ENCODE data around the gene DCST2. TPM values are rescaled to one million over a fixed set of nuclear protein-coding genes. Genes with fewer than 3 reads are reported as not detected.
"Not testable (repeated sequence)": the region's sequence is repeated elsewhere in the genome, so short reads cannot be mapped to it uniquely, and the experiment has no call there.

Gene DCST2
- polyA plus RNA-seq, 1 of the 3 experiments (the other 2 are of a cell fraction) = 0.76 TPM

DNA sequence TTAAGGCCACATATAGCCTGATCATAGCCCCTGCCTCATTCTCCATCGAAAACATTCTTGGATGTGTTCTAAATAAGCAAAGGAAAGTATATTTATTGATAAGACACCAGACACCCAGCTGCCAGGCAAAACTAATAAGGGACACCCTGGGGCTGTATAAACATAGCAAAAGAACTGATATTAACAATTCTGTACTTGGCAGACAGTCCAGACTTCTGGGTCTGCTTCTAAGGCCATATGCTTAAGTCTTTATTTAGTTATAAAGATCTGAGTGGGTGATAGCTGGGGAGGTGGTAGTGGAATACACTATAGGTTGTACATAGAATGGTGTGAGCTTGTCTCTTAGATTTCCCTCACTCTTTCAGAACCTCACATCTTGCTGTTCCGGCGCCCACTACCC, 55.2 kb downstream of the DCST2 start (continued):
- TF ChIP-seq, protein P1, sequence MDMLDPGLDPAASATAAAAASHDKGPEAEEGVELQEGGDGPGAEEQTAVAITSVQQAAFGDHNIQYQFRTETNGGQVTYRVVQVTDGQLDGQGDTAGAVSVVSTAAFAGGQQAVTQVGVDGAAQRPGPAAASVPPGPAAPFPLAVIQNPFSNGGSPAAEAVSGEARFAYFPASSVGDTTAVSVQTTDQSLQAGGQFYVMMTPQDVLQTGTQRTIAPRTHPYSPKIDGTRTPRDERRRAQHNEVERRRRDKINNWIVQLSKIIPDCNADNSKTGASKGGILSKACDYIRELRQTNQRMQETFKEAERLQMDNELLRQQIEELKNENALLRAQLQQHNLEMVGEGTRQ (IDR thresholded peaks at IDR 0.05; ENCODE audit: borderline replicate concordance, low read depth, low read length) = no peak
- TF ChIP-seq GATA2 (CRISPR knock-in tag; IDR thresholded peaks at IDR 0.05) (peak; percentile 91), MXI1 (IDR thresholded peaks at IDR 0.05; ENCODE audit: low read depth, low read length) (peak; percentile 44; the same call in 1 of the 2 replicates), TAF1 (IDR thresholded peaks at IDR 0.05; ENCODE audit: borderline replicate concordance, low read depth, low read length) (no peak), RFX5 (IDR thresholded peaks at IDR 0.05; ENCODE audit: low read length) (no peak), SIN3A (IDR thresholded peaks at IDR 0.05; ENCODE audit: borderline replicate concordance, low read depth, low read length) (no peak), TCF12 (IDR thresholded peaks at IDR 0.05) (peak; percentile 55), POLR2AphosphoS5 (IDR thresholded peaks at IDR 0.05; ENCODE audit: low read depth, low read length) (no peak), SMC3 (IDR thresholded peaks at IDR 0.05; ENCODE audit: low read depth, low read length) (no peak)
- TF ChIP-seq, protein P2, sequence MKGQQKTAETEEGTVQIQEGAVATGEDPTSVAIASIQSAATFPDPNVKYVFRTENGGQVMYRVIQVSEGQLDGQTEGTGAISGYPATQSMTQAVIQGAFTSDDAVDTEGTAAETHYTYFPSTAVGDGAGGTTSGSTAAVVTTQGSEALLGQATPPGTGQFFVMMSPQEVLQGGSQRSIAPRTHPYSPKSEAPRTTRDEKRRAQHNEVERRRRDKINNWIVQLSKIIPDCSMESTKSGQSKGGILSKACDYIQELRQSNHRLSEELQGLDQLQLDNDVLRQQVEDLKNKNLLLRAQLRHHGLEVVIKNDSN (IDR thresholded peaks at IDR 0.05; ENCODE audit: borderline replicate concordance, low read depth) = no peak

DNA sequence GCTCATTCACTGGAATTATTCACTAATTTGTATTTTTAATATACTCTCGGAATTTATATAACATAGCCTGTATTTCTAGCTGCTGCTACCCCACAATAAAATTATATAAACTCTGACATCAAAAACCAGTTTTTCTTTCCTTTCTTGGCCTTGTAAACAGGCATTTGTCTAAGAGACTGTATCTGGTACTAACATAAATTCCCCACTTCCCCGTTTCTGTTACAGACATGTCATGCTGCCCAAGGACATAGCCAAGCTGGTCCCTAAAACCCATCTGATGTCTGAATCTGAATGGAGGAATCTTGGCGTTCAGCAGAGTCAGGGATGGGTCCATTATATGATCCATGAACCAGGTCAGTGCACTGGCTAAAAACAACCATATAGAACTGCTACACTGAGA, 55.8 kb downstream of the DCST2 start:
- H3K27me3 ChIP-seq (ENCODE audit: insufficient read depth); H3K9me2 ChIP-seq; H2AFZ ChIP-seq (ENCODE audit: low read depth); H3K4me3 ChIP-seq (ENCODE audit: low read depth in 2 of 2, low read length in 1 of 2); H3K9me3 ChIP-seq; H3K9ac ChIP-seq; H3K36me3 ChIP-seq (replicated peaks in 1 of 2; ENCODE audit: control insufficient read depth in 1 of 2, insufficient read depth in 2 of 2, low read length in 1 of 2); H4K20me1 ChIP-seq (ENCODE audit: insufficient read depth); DNase-seq: not testable (repeated sequence)
- H3K4me1 ChIP-seq (ENCODE audit: control insufficient read depth in 1 of 2, insufficient read depth in 2 of 2, low read depth in 1 of 2, low read length in 1 of 2) = peaks cover 17 to 40% of the 10 kb centered on the region in 2 experiments; a peak in 3 of 4 replicates
- H3K79me2 ChIP-seq (ENCODE audit: insufficient read depth) = peaks cover 72% of the 10 kb centered on the region
- POLR2A ChIA-PET = interaction anchor here (1.2 to 2.7 kb wide), 5 partner anchors 12 to 26 kb away, joined by 3 to 16 read pairs (median 5); partner anchors contain the start of genes LENEP, PBXIP1 and PYGO2
- peaks cover 27% of the 10 kb centered on the region for H3F3A ChIP-seq (replicated peaks; ENCODE audit: insufficient read depth)
- CTCF ChIA-PET = interaction anchor here (0.9 to 37.5 kb wide), 6 partner anchors 16 to 43 kb away, joined by 3 to 640 read pairs (median 4); partner anchors contain the start of genes LENEP, PYGO2 and ZBTB7B
- WGBS (ENCODE audit: low lambda C conversion rate) = 55% methylated on average over 3 of the region's 3 CpGs
- H3K27ac ChIP-seq (ENCODE audit: low read depth in 2 of 2, low read length in 1 of 2) = peak overlapping the region; percentile 99 to 100; a peak in 3 of 4 replicates
- 0 out of 2 replicates have a peak overlapping the region, but pooled peaks have one; percentile 91 for H3K4me2 ChIP-seq

DNA sequence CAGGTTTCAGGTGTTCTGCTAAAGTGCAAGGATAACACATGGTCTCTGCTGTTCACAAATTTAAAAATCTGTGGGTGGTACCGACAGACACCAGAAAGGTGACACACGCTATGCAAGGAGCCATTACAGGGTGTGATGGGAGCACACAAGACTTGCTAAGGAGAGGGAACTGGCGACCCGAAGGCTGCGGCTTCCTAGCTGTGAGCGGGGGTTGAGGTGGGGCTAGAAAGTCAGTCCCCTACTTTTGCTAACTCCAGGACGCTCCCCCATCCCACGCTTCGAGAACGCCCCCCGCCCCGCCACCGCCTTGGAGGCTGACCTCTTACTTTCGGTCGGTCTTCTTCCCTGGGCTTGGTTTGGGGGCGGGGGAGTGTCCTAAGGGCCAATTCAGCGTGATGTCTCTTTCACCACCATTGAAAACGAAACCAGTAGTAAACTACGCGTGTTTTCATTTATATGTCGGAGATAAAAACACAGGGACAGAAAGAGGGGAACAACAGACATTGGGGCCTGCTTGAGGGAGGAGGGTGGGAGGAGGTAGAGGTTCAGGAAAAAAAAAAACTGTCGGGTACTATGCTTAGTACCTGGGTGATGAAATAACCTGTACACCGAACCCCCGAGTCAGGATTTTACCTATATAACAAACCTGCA, 58.0 kb downstream of the DCST2 start:
- peaks cover 69% of the 10 kb centered on the region for H3K79me2 ChIP-seq (ENCODE audit: insufficient read depth)
- H3K9me3 ChIP-seq = no peaks in the 10 kb centered on the region
- H3K4me2 ChIP-seq = peak overlapping the region; percentile 91
- H3K9ac ChIP-seq = peak overlapping the region; percentile 88
- peaks cover 36% of the 10 kb centered on the region for H3F3A ChIP-seq (replicated peaks; ENCODE audit: insufficient read depth)
- H3K27me3 ChIP-seq (ENCODE audit: insufficient read depth) = no peaks in the 10 kb centered on the region
- H4K20me1 ChIP-seq (ENCODE audit: insufficient read depth) = no peaks in the 10 kb centered on the region
- peaks cover 7 to 10% of the 10 kb centered on the region in 2 experiments for H3K36me3 ChIP-seq (replicated peaks in 1 of 2; ENCODE audit: control insufficient read depth in 1 of 2, insufficient read depth in 2 of 2, low read length in 1 of 2)
- DNase-seq = no peak
- peaks cover 27 to 56% of the 10 kb centered on the region in 2 experiments for H3K4me1 ChIP-seq (ENCODE audit: control insufficient read depth in 1 of 2, insufficient read depth in 2 of 2, low read depth in 1 of 2, low read length in 1 of 2)
- H2AFZ ChIP-seq (ENCODE audit: low read depth) = peak overlapping the region; percentile 40
- H3K9me2 ChIP-seq = no peaks in the 10 kb centered on the region
- ChIA-PET POLR2A (interaction anchor here (3.1 kb wide), 1 partner anchor 18 kb away, joined by 13 read pairs; the partner anchor contains the start of gene LENEP), CTCF (interaction anchor here (1.0 to 37.5 kb wide), 5 partner anchors 9 to 79 kb away, joined by 3 to 640 read pairs (median 6); partner anchors contain the start of genes ADAM15, LENEP, PBXIP1 and ZBTB7B)
- peak overlapping the region; percentile 67 to 79 for H3K4me3 ChIP-seq (ENCODE audit: low read depth in 2 of 2, low read length in 1 of 2)
- WGBS (ENCODE audit: low lambda C conversion rate) = under 1% methylated on average over 24 of the region's 24 CpGs
- H3K27ac ChIP-seq (ENCODE audit: low read depth in 2 of 2, low read length in 1 of 2) = peak overlapping the region; percentile 99 to 100
- no peak for TF ChIP-seq ELF1 (IDR thresholded peaks at IDR 0.05)
- TF ChIP-seq EP300 (IDR thresholded peaks at IDR 0.05; ENCODE audit: borderline replicate concordance in 1 of 2, low read depth in 1 of 2, low read length in 1 of 2) = no peak
- peak; percentile 15; the same call in 1 of the 2 replicates for TF ChIP-seq POLR2AphosphoS5 (IDR thresholded peaks at IDR 0.05; ENCODE audit: low read depth, low read length)
- TF ChIP-seq RFX5 (IDR thresholded peaks at IDR 0.05; ENCODE audit: low read length) = 0 out of 2 replicates have a peak, but pooled peaks have one; percentile 14
- no peak for TF ChIP-seq FOXM1 (IDR thresholded peaks at IDR 0.05; ENCODE audit: low read depth)
- no peak for TF ChIP-seq TEAD4 (IDR thresholded peaks at IDR 0.05; ENCODE audit: borderline replicate concordance, insufficient read depth)
- TF ChIP-seq GABPA (IDR thresholded peaks at IDR 0.05; ENCODE audit: low read depth) = no peak
- TF ChIP-seq RXRA (IDR thresholded peaks at IDR 0.05; ENCODE audit: borderline replicate concordance, low read depth) = no peak
- TF ChIP-seq NFIC (IDR thresholded peaks at IDR 0.05; ENCODE audit: borderline replicate concordance) = no peak
- no peak for TF ChIP-seq FOSL2 (IDR thresholded peaks at IDR 0.05; ENCODE audit: borderline replicate concordance, low read depth)
- peak; percentile 51; the same call in 1 of the 2 replicates for TF ChIP-seq YY1 (IDR thresholded peaks at IDR 0.05; ENCODE audit: low read depth)
- TF ChIP-seq SMC3 (IDR thresholded peaks at IDR 0.05; ENCODE audit: low read depth, low read length) = no peak
- TF ChIP-seq, protein P3, sequence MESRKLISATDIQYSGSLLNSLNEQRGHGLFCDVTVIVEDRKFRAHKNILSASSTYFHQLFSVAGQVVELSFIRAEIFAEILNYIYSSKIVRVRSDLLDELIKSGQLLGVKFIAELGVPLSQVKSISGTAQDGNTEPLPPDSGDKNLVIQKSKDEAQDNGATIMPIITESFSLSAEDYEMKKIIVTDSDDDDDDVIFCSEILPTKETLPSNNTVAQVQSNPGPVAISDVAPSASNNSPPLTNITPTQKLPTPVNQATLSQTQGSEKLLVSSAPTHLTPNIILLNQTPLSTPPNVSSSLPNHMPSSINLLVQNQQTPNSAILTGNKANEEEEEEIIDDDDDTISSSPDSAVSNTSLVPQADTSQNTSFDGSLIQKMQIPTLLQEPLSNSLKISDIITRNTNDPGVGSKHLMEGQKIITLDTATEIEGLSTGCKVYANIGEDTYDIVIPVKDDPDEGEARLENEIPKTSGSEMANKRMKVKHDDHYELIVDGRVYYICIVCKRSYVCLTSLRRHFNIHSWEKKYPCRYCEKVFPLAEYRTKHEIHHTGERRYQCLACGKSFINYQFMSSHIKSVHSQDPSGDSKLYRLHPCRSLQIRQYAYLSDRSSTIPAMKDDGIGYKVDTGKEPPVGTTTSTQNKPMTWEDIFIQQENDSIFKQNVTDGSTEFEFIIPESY (IDR thresholded peaks at IDR 0.05; ENCODE audit: borderline replicate concordance, low read depth) = no peak
- TF ChIP-seq NRF1 (IDR thresholded peaks at IDR 0.05; ENCODE audit: low read depth, low read length) = no peak
- 0 out of 2 replicates have a peak, but pooled peaks have one; percentile 27 for TF ChIP-seq MXI1 (IDR thresholded peaks at IDR 0.05; ENCODE audit: low read depth, low read length)
- TF ChIP-seq FOXJ3 (CRISPR knock-in tag; IDR thresholded peaks at IDR 0.05) = no peak
